ENCODE results near the gene RGS3. TPM values are rescaled to one million over a fixed set of nuclear protein-coding genes. Genes with fewer than 3 reads are reported as not detected.

The RGS3 gene
- polyA plus RNA-seq, 4 donors = 41.3 to 52.9 (median 47.4) TPM

GRCh38 chr9:113596616-113597320 is 133.2 kb downstream of the RGS3 start:
- no peak for DNase-seq (ENCODE audit: low read depth in 4 of 4, low spot score in 2 of 4)

GRCh38 chr9:113597390-113598241 is 134.1 kb downstream of the RGS3 start:
- DNase-seq (ENCODE audit: low read depth in 4 of 4, low spot score in 2 of 4) = no peak

GRCh38 chr9:113598451-113598850 is 134.9 kb downstream of the RGS3 start:
- no peak for DNase-seq (ENCODE audit: low read depth in 4 of 4, low spot score in 2 of 4)

GRCh38 chr9:113598883-113599282 is 135.4 kb downstream of the RGS3 start:
- DNase-seq (ENCODE audit: low read depth in 4 of 4, low spot score in 2 of 4) = no peak

GRCh38 chr9:113599646-113600022 is 136.1 kb downstream of the RGS3 start:
- DNase-seq (ENCODE audit: low read depth in 4 of 4, low spot score in 2 of 4) = no peak

- no peak for DNase-seq (ENCODE audit: low read depth in 4 of 4, low spot score in 2 of 4)
These were observed 136.7 kb downstream of the RGS3 start for GRCh38 chr9:113600023-113600823.

GRCh38 chr9:113600871-113601614 is 137.5 kb downstream of the RGS3 start:
- DNase-seq (ENCODE audit: low read depth in 4 of 4, low spot score in 2 of 4) = no peak

GRCh38 chr9:113601656-113602055 is 138.1 kb downstream of the RGS3 start:
- no peak for DNase-seq (ENCODE audit: low read depth in 4 of 4, low spot score in 2 of 4)

- no peak for DNase-seq (ENCODE audit: low read depth in 4 of 4, low spot score in 2 of 4)
These were observed 138.9 kb downstream of the RGS3 start for GRCh38 chr9:113602126-113603047.

GRCh38 chr9:113603048-113603375 is 139.5 kb downstream of the RGS3 start:
- no peak for DNase-seq (ENCODE audit: low read depth in 4 of 4, low spot score in 2 of 4)

- DNase-seq (ENCODE audit: low read depth in 4 of 4, low spot score in 2 of 4) = no peak
These were observed 140.2 kb downstream of the RGS3 start for GRCh38 chr9:113603773-113604172.

GRCh38 chr9:113604393-113604792 is 140.9 kb downstream of the RGS3 start:
- no peak for DNase-seq (ENCODE audit: low read depth in 4 of 4, low spot score in 2 of 4)

GRCh38 chr9:113606510-113606909 is 143.0 kb downstream of the RGS3 start:
- no peak for DNase-seq (ENCODE audit: low read depth in 4 of 4, low spot score in 2 of 4)

- no peak for DNase-seq (ENCODE audit: low read depth in 4 of 4, low spot score in 2 of 4)
These were observed 144.7 kb downstream of the RGS3 start for GRCh38 chr9:113608082-113608685.

GRCh38 chr9:113609562-113610318 is 146.2 kb downstream of the RGS3 start:
- no peak for DNase-seq (ENCODE audit: low read depth in 4 of 4, low spot score in 2 of 4)

GRCh38 chr9:113611461-113612215 is 148.1 kb downstream of the RGS3 start:
- no peak for DNase-seq (ENCODE audit: low read depth in 4 of 4, low spot score in 2 of 4)

GRCh38 chr9:113612216-113612747 is 148.8 kb downstream of the RGS3 start:
- no peak for DNase-seq (ENCODE audit: low read depth in 4 of 4, low spot score in 2 of 4)
